PC-3 (cell line): Measurements from ENCODE around the gene COL9A1.

Experiments
- EZH2 ChIP-seq: fragments of 300-600 bp; sonication (generic); IDR thresholded peaks from one replicate; pipeline ENCODE4 v1.6.1; 2017; ENCODE audit warnings: antibody characterized with exemption, mild to moderate bottlenecking, low read length; ENCODE audit not compliant: unreplicated experiment
- EZH2phosphoT487 ChIP-seq: fragments of 300-600 bp; sonication (generic); IDR thresholded peaks from 2 replicates; pipeline ENCODE4 v1.6.1; 2018; ENCODE audit warnings: mild to moderate bottlenecking, antibody characterized with exemption, low read length, borderline replicate concordance
- TF ChIP-seq, protein P1 (sequence below): fragments of 300-600 bp; sonication (generic); conservative IDR thresholded peaks from 2 replicates; pipeline ENCODE4 v1.5.1; 2017; ENCODE audit warnings: antibody characterized with exemption, low read depth, mild to moderate bottlenecking, low read length

DNA sequence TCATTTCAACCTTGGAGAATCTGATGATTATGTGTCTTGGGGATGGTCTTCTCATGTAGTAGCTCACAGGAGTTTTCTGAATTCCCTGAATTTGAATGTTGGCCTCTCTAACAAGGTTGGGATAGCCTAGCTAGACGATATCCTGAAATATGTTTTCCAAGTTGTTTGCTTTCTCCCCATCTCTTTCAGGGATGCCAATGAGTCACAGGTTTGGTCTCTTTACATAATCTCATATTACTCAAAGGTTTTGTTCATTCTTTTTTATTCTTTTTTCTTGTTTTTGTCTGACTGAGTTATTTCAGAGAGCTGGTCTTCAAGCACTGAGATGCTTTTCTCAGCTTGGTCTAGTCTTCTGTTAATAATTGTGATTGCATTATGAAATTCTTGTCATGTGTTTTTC, 42.7 kb upstream of the COL9A1 start:
- TF ChIP-seq, protein P1, sequence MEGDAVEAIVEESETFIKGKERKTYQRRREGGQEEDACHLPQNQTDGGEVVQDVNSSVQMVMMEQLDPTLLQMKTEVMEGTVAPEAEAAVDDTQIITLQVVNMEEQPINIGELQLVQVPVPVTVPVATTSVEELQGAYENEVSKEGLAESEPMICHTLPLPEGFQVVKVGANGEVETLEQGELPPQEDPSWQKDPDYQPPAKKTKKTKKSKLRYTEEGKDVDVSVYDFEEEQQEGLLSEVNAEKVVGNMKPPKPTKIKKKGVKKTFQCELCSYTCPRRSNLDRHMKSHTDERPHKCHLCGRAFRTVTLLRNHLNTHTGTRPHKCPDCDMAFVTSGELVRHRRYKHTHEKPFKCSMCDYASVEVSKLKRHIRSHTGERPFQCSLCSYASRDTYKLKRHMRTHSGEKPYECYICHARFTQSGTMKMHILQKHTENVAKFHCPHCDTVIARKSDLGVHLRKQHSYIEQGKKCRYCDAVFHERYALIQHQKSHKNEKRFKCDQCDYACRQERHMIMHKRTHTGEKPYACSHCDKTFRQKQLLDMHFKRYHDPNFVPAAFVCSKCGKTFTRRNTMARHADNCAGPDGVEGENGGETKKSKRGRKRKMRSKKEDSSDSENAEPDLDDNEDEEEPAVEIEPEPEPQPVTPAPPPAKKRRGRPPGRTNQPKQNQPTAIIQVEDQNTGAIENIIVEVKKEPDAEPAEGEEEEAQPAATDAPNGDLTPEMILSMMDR: no peak
- TF ChIP-seq EZH2phosphoT487 (no peak), EZH2 (no peak)
